T-helper 9 cell (primary cell): ENCODE data around the gene HOXA2.

Source experiments
- DNase-seq: peaks from one replicate; pipeline ENCODE4 v3.0.0-alpha.2; 2020

HOXA2 gene

GRCh38 chr7:27097686-27098577, 4.6 kb downstream of the HOXA2 start:
- DNase-seq: no peak

GRCh38 chr7:27096768-27097514, 5.5 kb downstream of the HOXA2 start:
- DNase-seq: no peak

GRCh38 chr7:27095897-27096767, 6.4 kb downstream of the HOXA2 start, which contains the start of gene HOXA1:
TSS of gene HOXA1 (minus strand) at chr7:27096000. CDS start at chr7:27095912, 88 bp downstream.
- DNase-seq: peak; percentile 58

GRCh38 chr7:27095050-27095896, 7.2 kb downstream of the HOXA2 start:
- DNase-seq: no peak

- DNase-seq: no peak
These were observed 8.0 kb downstream of the HOXA2 start for GRCh38 chr7:27094304-27095049.

- no peak for DNase-seq
These were observed 9.1 kb downstream of the HOXA2 start for GRCh38 chr7:27093184-27093895.

- no peak for DNase-seq
These were observed 9.7 kb downstream of the HOXA2 start for GRCh38 chr7:27092819-27093110.

GRCh38 chr7:27091941-27092818, 10.3 kb downstream of the HOXA2 start:
- no peak for DNase-seq

GRCh38 chr7:27091105-27091504, 11.4 kb downstream of the HOXA2 start:
- no peak for DNase-seq

- no peak for DNase-seq
These were observed 14.2 kb downstream of the HOXA2 start for GRCh38 chr7:27088002-27088922.

GRCh38 chr7:27083646-27084045, 18.8 kb downstream of the HOXA2 start:
- no peak for DNase-seq

- no peak for DNase-seq
These were observed 20.3 kb downstream of the HOXA2 start for GRCh38 chr7:27082171-27082570.

GRCh38 chr7:27080844-27081436, 21.5 kb downstream of the HOXA2 start:
- no peak for DNase-seq

- DNase-seq: no peak
These were observed 23.1 kb downstream of the HOXA2 start for GRCh38 chr7:27079234-27079975.

- no peak for DNase-seq
These were observed 23.8 kb downstream of the HOXA2 start for GRCh38 chr7:27078616-27079233.

GRCh38 chr7:27073076-27073475, 29.4 kb downstream of the HOXA2 start:
- no peak for DNase-seq
